HepG2 (cell line): ENCODE data around the gene TUBB2B. TPM values are rescaled to one million over a fixed set of nuclear protein-coding genes. Genes with fewer than 3 reads are reported as not detected.

Experiments
- ARNT2 ChIP-seq: sonication (generic); formaldehyde crosslinking; IDR thresholded peaks from 2 replicates; pipeline ENCODE4 v1.8.0; 2022; ENCODE audit warnings: mild to moderate bottlenecking, low read depth, missing genetic modification reagents, moderate library complexity
- BHLHE40 ChIP-seq: IDR thresholded peaks from 2 replicates; pipeline ENCODE4 v1.6.1; 2011; ENCODE audit warnings: low read length, improper control_type of control experiment
- GZF1 ChIP-seq: sonication (generic); formaldehyde crosslinking; IDR thresholded peaks from 2 replicates; pipeline ENCODE4 v1.5.1; 2020; ENCODE audit warnings: mild to moderate bottlenecking, missing genetic modification reagents
- HOXA3 ChIP-seq: sonication (generic); formaldehyde crosslinking; IDR thresholded peaks from 2 replicates; pipeline ENCODE4 v1.5.0; 2020; ENCODE audit warnings: missing genetic modification reagents
- MEIS2 ChIP-seq: sonication (generic); formaldehyde crosslinking; IDR thresholded peaks from 2 replicates; pipeline ENCODE4 v1.9.0; 2021; ENCODE audit warnings: mild to moderate bottlenecking, missing genetic modification reagents
- MIER3 ChIP-seq: IDR thresholded peaks from 2 replicates; pipeline ENCODE4 v1.6.1; 2016; ENCODE audit warnings: missing compliant biosample characterization, borderline replicate concordance
- RXRA ChIP-seq: sonication (generic); formaldehyde crosslinking; IDR thresholded peaks from 2 replicates; pipeline ENCODE4 v1.5.1; 2020; ENCODE audit warnings: missing genetic modification reagents
- XRCC5 ChIP-seq: fragments of 200-400 bp; formaldehyde crosslinking; optimal IDR thresholded peaks from 2 replicates; pipeline ENCODE3; 2017; ENCODE audit warnings: mild to moderate bottlenecking, low read length
- ZBTB21 ChIP-seq: sonication (generic); formaldehyde crosslinking; IDR thresholded peaks from 2 replicates; pipeline ENCODE4 v1.4.0; 2020; ENCODE audit warnings: missing genetic modification reagents
- ZNF10 ChIP-seq: sonication (generic); formaldehyde crosslinking; IDR thresholded peaks from 2 replicates; pipeline ENCODE4 v1.4.0; 2020; ENCODE audit warnings: mild to moderate bottlenecking, low read depth, missing genetic modification reagents, borderline replicate concordance
- ZNF343 ChIP-seq: sonication (generic); formaldehyde crosslinking; IDR thresholded peaks from 2 replicates; pipeline ENCODE4 v1.4.0; 2020; ENCODE audit warnings: mild to moderate bottlenecking, missing genetic modification reagents
- ZNF446 ChIP-seq: sonication (generic); formaldehyde crosslinking; IDR thresholded peaks from 2 replicates; pipeline ENCODE4 v1.5.0; 2020; ENCODE audit warnings: mild to moderate bottlenecking, missing genetic modification reagents
- ZNF768 ChIP-seq: sonication (generic); formaldehyde crosslinking; IDR thresholded peaks from 2 replicates; pipeline ENCODE4 v1.4.0; 2020; ENCODE audit warnings: missing genetic modification reagents
- ZNF841 ChIP-seq: sonication (generic); formaldehyde crosslinking; IDR thresholded peaks from 2 replicates; pipeline ENCODE4 v1.8.1; 2023; ENCODE audit warnings: missing genetic modification reagents, borderline replicate concordance
- polyA plus RNA-seq, 8 experiments: library from polyadenylated mRNA; depleted of rRNA in 3 of 8; stranded (reverse) in 7 of 8; unstranded in 1 of 8; fragments of >200 nt; fragmentation: Illumina TruSeq in 4 of 8; extraction: Trizol in 4 of 8; gene quantifications; 2 replicates each; pipeline versions ENCODE4 v1.2.1 to v1.2.3, GENCODE V29; 2011 to 2016; ENCODE audit warnings: low read depth in 4 of 8, missing spikeins in 1 of 8, mixed read lengths in 1 of 8; ENCODE audit not compliant: insufficient read depth in 1 of 8
- total RNA-seq, 5 experiments: library from RNA; depleted of rRNA; stranded (reverse); fragments of >200 nt; fragmentation: Illumina TruSeq; extraction: Trizol; gene quantifications; 2 replicates each; pipeline ENCODE4 v1.2.3, GENCODE V29; 2016; ENCODE audit warnings: low read depth in 1 of 5
- TF ChIP-seq, protein P1 (sequence below): sonication (generic); formaldehyde crosslinking; IDR thresholded peaks from 2 replicates; pipeline ENCODE4 v1.5.1; 2020; ENCODE audit warnings: mild to moderate bottlenecking, missing genetic modification reagents, moderate library complexity
- TF ChIP-seq, protein P2 (sequence below): sonication (generic); formaldehyde crosslinking; IDR thresholded peaks from 2 replicates; pipeline ENCODE4 v1.8.1; 2023; ENCODE audit warnings: mild to moderate bottlenecking, missing genetic modification reagents
- TF ChIP-seq, protein P3 (sequence below): fragments of 450-650 bp; IDR thresholded peaks from 2 replicates; pipeline ENCODE4 v1.6.1; 2017
- TF ChIP-seq, protein P4 (sequence below): sonication (generic); formaldehyde crosslinking; IDR thresholded peaks from 2 replicates; pipeline ENCODE4 v1.9.0; 2021; ENCODE audit warnings: missing genetic modification reagents, borderline replicate concordance
- TF ChIP-seq, protein P5 (sequence below): sonication (generic); formaldehyde crosslinking; IDR thresholded peaks from 2 replicates; pipeline ENCODE4 v1.4.0; 2020; ENCODE audit warnings: missing genetic modification reagents
- TF ChIP-seq, protein P6 (sequence below): sonication (generic); formaldehyde crosslinking; IDR thresholded peaks from 2 replicates; pipeline ENCODE4 v1.4.0; 2020; ENCODE audit warnings: missing genetic modification reagents, low read depth, mild to moderate bottlenecking, borderline replicate concordance
- TF ChIP-seq, protein P7 (sequence below): sonication (generic); formaldehyde crosslinking; IDR thresholded peaks from 2 replicates; pipeline ENCODE4 v1.4.0; 2020; ENCODE audit warnings: missing genetic modification reagents

Gene TUBB2B
- total and polyA plus RNA-seq, 2 of the 13 experiments (the other 11 are each of a cell fraction or from before 2014, with no cell fraction given) = 10.3 to 23.6 TPM

DNA sequence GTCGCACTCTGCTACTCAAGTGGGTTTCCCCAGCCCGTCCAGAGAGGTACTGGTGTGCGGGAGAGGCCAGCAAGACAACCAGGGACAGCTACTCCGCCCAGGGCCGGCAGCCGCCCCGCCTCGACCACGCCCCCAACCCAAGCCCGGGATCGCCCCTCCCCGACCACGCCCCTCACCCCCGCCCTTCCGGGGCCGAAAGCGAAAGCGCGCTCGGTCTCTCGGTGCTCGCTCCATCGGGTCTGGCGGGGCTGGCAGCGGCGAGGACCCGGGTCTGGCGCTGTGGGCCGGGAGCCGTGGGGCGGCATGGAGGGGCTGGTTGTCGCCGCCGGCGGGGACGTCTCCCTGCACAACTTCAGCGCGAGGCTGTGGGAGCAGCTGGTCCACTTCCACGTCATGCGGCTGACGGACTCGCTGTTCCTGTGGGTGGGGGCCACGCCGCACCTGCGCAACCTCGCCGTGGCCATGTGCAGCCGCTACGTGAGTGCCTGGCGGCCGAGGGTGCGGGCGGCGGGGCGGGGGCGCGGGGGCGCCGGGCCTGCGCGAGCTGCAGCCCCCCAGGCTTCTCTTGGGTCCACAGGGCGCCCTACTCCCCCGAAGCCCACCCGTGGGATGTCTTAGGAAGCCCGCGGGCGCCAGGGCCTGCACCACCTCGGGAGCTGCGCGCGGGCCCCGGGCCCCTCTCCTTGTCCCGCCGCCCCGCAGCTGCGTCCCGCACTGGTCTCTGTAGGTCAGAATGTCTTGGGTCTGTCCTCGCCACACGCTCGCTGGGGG is 31.5 kb upstream of the TUBB2B start, which contains the start of gene PSMG4 (continued):
- TF ChIP-seq, protein P1, sequence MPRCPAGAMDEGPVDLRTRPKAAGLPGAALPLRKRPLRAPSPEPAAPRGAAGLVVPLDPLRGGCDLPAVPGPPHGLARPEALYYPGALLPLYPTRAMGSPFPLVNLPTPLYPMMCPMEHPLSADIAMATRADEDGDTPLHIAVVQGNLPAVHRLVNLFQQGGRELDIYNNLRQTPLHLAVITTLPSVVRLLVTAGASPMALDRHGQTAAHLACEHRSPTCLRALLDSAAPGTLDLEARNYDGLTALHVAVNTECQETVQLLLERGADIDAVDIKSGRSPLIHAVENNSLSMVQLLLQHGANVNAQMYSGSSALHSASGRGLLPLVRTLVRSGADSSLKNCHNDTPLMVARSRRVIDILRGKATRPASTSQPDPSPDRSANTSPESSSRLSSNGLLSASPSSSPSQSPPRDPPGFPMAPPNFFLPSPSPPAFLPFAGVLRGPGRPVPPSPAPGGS (CRISPR knock-in tag) = peak; percentile 51
- TF ChIP-seq XRCC5 = peak; percentile 94
- TF ChIP-seq ZNF768 (CRISPR knock-in tag) = peak; percentile 71
- TF ChIP-seq, protein P2, sequence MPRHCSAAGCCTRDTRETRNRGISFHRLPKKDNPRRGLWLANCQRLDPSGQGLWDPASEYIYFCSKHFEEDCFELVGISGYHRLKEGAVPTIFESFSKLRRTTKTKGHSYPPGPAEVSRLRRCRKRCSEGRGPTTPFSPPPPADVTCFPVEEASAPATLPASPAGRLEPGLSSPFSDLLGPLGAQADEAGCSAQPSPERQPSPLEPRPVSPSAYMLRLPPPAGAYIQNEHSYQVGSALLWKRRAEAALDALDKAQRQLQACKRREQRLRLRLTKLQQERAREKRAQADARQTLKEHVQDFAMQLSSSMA (CRISPR knock-in tag) = peak; percentile 82
- TF ChIP-seq ZNF841 (CRISPR knock-in tag) = no peak
- TF ChIP-seq, protein P3, sequence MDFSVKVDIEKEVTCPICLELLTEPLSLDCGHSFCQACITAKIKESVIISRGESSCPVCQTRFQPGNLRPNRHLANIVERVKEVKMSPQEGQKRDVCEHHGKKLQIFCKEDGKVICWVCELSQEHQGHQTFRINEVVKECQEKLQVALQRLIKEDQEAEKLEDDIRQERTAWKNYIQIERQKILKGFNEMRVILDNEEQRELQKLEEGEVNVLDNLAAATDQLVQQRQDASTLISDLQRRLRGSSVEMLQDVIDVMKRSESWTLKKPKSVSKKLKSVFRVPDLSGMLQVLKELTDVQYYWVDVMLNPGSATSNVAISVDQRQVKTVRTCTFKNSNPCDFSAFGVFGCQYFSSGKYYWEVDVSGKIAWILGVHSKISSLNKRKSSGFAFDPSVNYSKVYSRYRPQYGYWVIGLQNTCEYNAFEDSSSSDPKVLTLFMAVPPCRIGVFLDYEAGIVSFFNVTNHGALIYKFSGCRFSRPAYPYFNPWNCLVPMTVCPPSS = no peak
- peak; percentile 84 for TF ChIP-seq ARNT2 (CRISPR knock-in tag)
- peak; percentile 93 for TF ChIP-seq HOXA3 (CRISPR knock-in tag)
- TF ChIP-seq, protein P4, sequence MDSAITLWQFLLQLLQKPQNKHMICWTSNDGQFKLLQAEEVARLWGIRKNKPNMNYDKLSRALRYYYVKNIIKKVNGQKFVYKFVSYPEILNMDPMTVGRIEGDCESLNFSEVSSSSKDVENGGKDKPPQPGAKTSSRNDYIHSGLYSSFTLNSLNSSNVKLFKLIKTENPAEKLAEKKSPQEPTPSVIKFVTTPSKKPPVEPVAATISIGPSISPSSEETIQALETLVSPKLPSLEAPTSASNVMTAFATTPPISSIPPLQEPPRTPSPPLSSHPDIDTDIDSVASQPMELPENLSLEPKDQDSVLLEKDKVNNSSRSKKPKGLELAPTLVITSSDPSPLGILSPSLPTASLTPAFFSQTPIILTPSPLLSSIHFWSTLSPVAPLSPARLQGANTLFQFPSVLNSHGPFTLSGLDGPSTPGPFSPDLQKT (CRISPR knock-in tag) = no peak
- TF ChIP-seq, protein P5, sequence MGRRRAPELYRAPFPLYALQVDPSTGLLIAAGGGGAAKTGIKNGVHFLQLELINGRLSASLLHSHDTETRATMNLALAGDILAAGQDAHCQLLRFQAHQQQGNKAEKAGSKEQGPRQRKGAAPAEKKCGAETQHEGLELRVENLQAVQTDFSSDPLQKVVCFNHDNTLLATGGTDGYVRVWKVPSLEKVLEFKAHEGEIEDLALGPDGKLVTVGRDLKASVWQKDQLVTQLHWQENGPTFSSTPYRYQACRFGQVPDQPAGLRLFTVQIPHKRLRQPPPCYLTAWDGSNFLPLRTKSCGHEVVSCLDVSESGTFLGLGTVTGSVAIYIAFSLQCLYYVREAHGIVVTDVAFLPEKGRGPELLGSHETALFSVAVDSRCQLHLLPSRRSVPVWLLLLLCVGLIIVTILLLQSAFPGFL (CRISPR knock-in tag) = 0 out of 2 replicates have a peak, but pooled peaks have one; percentile 20
- peak; percentile 79 for TF ChIP-seq GZF1 (CRISPR knock-in tag)
- TF ChIP-seq, protein P6, sequence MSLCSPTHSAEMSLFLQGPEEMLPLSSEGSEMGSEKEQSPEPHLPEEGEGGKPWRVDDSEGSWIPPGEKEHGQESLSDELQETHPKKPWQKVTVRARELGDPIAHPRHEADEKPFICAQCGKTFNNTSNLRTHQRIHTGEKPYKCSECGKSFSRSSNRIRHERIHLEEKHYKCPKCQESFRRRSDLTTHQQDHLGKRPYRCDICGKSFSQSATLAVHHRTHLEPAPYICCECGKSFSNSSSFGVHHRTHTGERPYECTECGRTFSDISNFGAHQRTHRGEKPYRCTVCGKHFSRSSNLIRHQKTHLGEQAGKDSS (CRISPR knock-in tag) = peak; percentile 82
- peak; percentile 30; the same call in 1 of the 2 replicates for TF ChIP-seq BHLHE40
- TF ChIP-seq, protein P7, sequence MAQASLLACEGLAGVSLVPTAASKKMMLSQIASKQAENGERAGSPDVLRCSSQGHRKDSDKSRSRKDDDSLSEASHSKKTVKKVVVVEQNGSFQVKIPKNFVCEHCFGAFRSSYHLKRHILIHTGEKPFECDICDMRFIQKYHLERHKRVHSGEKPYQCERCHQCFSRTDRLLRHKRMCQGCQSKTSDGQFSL (CRISPR knock-in tag) = peak; percentile 60; the same call in 1 of the 2 replicates
- TF ChIP-seq ZBTB21 (CRISPR knock-in tag) = no peak
- TF ChIP-seq ZNF343 (CRISPR knock-in tag) = peak; percentile 98
- peak; percentile 76; the same call in 1 of the 2 replicates for TF ChIP-seq ZNF446
- TF ChIP-seq MIER3 (CRISPR knock-in tag) = peak; percentile 89; the same call in 1 of the 2 replicates
- TF ChIP-seq RXRA = peak; percentile 75
- TF ChIP-seq ZNF10 (CRISPR knock-in tag) = no peak
- peak; percentile 95 for TF ChIP-seq MEIS2
